Smooth muscle cell of the coronary artery (primary cell): Measurements from ENCODE around the gene RHNO1. TPM values are rescaled to one million over a fixed set of nuclear protein-coding genes. Genes with fewer than 3 reads are reported as not detected.

ENCODE experiments used
- total RNA-seq: library from RNA; depleted of rRNA; stranded (reverse); fragments of >200 nt; gene quantifications from 2 replicates; pipeline ENCODE4 v1.2.3, GENCODE V29; 2014; ENCODE audit warnings: low replicate concordance

RHNO1 gene
- 4.7 and 13.8 TPM in 2 replicates for total RNA-seq

GRCh38 chr12:2877047-2877952 lies at the start of gene RHNO1, which contains the start of gene FOXM1:
Gene RHNO1, plus strand, starts transcription at chr12:2877223. Its CDS starts 8,144 bp downstream, at chr12:2885367.
Gene FOXM1, minus strand, starts transcription at chr12:2877174. Its CDS starts 2,696 bp downstream, at chr12:2874478.

GRCh38 chr12:2834581-2835491 lies 42.2 kb upstream of the RHNO1 start, which contains the start of gene NRIP2:
Gene NRIP2, minus strand, starts transcription at chr12:2835035. Its CDS starts 52 bp downstream, at chr12:2834983.

GRCh38 chr12:2857021-2857431 lies 20.0 kb upstream of the RHNO1 start, which contains the start of gene TEX52:
Gene TEX52, minus strand, starts transcription at chr12:2857039. Its CDS starts 13 bp downstream, at chr12:2857026.

GRCh38 chr12:2890388-2891239 lies 13.6 kb downstream of the RHNO1 start, which contains the start of gene TULP3:
Gene TULP3, plus strand, starts transcription at chr12:2890891. Its CDS starts 57 bp downstream, at chr12:2890948.

Other genes starting within 250 kb of the RHNO1 start
- gene FKBP4, start 82.3 kb upstream of the RHNO1 start, total RNA-seq, result 38.3 and 44.9 TPM in 2 replicates
- gene ITFG2, start 64.6 kb upstream of the RHNO1 start, total RNA-seq, result 11.0 and 32.2 TPM in 2 replicates
- gene NRIP2, start 42.2 kb upstream of the RHNO1 start, total RNA-seq, result not detected in 2 replicates
- gene TEX52, start 20.2 kb upstream of the RHNO1 start, total RNA-seq, result not detected in 2 replicates
- 0.47 and 3.8 TPM in 2 replicates for gene FOXM1, start within 50 bp of the RHNO1 start, total RNA-seq
- 14.9 and 15.6 TPM in 2 replicates for gene TULP3, start 13.7 kb downstream of the RHNO1 start, total RNA-seq
- gene TEAD4, start 82.2 kb downstream of the RHNO1 start, total RNA-seq, result 4.9 and 9.6 TPM in 2 replicates
- gene TSPAN9, start 200.2 kb downstream of the RHNO1 start, total RNA-seq, result 40.1 and 76.8 TPM in 2 replicates